Liver (tissue), 3 donors: ENCODE results near the gene DPM3.

Source experiments
- EGR1 ChIP-seq, 2 donors: IDR thresholded peaks; 2 replicates each; pipeline ENCODE4 v1.6.1; 2016 to 2018; ENCODE audit warnings: antibody characterized with exemption in 2 of 2, low read depth in 2 of 2
- GABPA ChIP-seq, 2 donors: IDR thresholded peaks in 1 of 2; conservative IDR thresholded peaks in 1 of 2; 2 replicates each; pipeline ENCODE4 v1.6.1; 2016; ENCODE audit warnings: antibody characterized with exemption in 2 of 2, mild to moderate bottlenecking in 1 of 2, moderate library complexity in 1 of 2
- HNF4G ChIP-seq: IDR thresholded peaks from 2 replicates; pipeline ENCODE4 v1.6.1; 2016; ENCODE audit warnings: antibody characterized with exemption
- JUND ChIP-seq, 2 donors: IDR thresholded peaks; 2 replicates each; pipeline ENCODE4 v1.6.1; 2016; ENCODE audit warnings: antibody characterized with exemption in 2 of 2
- RAD21 ChIP-seq, 2 donors: IDR thresholded peaks; 2 replicates each; pipeline ENCODE4 v1.6.1; 2016; ENCODE audit warnings: antibody characterized with exemption in 2 of 2, mild to moderate bottlenecking in 2 of 2
- SP1 ChIP-seq: IDR thresholded peaks from 2 replicates; pipeline ENCODE4 v1.6.1; 2018; ENCODE audit warnings: antibody characterized with exemption, mild to moderate bottlenecking
- TAF1 ChIP-seq: conservative IDR thresholded peaks from 2 replicates; pipeline ENCODE4 v1.6.1; 2016; ENCODE audit warnings: antibody characterized with exemption, mild to moderate bottlenecking
- YY1 ChIP-seq: IDR thresholded peaks from 2 replicates; pipeline ENCODE4 v1.6.1; 2016; ENCODE audit warnings: antibody characterized with exemption, mild to moderate bottlenecking
- TF ChIP-seq, protein P1 (sequence below): IDR thresholded peaks from 2 replicates; pipeline ENCODE4 v1.6.1; 2016; ENCODE audit warnings: antibody characterized with exemption
- TF ChIP-seq, protein P2 (sequence below): fragments of 150-350 bp; IDR thresholded peaks from 2 replicates; pipeline ENCODE4 v1.5.1; 2017; ENCODE audit warnings: improper control_type of control experiment, low read depth, low read length; ENCODE audit not compliant: missing input control
- TF ChIP-seq, protein P3 (sequence below): IDR thresholded peaks from 2 replicates; pipeline ENCODE4 v1.6.1; 2016; ENCODE audit warnings: antibody characterized with exemption, mild to moderate bottlenecking
- donor health status: healthy.
- donor health status: healthy.

DNA sequence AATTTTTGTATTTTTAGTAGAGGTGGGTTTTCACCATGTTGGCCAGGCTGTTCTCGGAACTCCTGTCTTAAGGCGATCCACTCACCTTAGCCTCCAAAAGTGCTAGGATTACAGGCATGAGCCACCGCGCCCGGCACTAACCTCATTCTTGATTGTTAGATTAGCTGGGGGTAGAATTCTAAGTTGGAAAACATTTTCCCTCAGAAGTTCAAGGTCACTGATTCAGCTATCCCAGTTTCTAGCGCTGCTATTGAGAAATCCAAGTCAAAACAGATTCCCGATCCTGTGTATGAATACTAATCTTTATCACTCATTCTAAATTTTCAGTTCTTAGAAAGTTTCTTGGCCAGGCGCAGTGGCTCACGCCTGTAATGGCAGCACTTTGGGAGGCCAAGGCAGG lies 37.0 kb downstream of the DPM3 start:
- TF ChIP-seq, protein P1, sequence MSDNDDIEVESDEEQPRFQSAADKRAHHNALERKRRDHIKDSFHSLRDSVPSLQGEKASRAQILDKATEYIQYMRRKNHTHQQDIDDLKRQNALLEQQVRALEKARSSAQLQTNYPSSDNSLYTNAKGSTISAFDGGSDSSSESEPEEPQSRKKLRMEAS = peak; percentile 24
- TF ChIP-seq, protein P2, sequence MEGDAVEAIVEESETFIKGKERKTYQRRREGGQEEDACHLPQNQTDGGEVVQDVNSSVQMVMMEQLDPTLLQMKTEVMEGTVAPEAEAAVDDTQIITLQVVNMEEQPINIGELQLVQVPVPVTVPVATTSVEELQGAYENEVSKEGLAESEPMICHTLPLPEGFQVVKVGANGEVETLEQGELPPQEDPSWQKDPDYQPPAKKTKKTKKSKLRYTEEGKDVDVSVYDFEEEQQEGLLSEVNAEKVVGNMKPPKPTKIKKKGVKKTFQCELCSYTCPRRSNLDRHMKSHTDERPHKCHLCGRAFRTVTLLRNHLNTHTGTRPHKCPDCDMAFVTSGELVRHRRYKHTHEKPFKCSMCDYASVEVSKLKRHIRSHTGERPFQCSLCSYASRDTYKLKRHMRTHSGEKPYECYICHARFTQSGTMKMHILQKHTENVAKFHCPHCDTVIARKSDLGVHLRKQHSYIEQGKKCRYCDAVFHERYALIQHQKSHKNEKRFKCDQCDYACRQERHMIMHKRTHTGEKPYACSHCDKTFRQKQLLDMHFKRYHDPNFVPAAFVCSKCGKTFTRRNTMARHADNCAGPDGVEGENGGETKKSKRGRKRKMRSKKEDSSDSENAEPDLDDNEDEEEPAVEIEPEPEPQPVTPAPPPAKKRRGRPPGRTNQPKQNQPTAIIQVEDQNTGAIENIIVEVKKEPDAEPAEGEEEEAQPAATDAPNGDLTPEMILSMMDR = no peak
- TF ChIP-seq SP1 (peak; percentile 70), EGR1 (IDR thresholded peaks at IDR 0.05; ENCODE audit: low read depth in 2 of 2) (no peak), GABPA (IDR thresholded peaks at IDR 0.05 in 1 of 2, conservative IDR thresholded peaks at IDR 0.05 in 1 of 2) (no peak), HNF4G (no peak), TAF1 (no peak), RAD21 (IDR thresholded peaks at IDR 0.05) (no peak), JUND (IDR thresholded peaks at IDR 0.05) (peak; percentile 26 to 35), YY1 (peak; percentile 53)
- TF ChIP-seq, protein P3, sequence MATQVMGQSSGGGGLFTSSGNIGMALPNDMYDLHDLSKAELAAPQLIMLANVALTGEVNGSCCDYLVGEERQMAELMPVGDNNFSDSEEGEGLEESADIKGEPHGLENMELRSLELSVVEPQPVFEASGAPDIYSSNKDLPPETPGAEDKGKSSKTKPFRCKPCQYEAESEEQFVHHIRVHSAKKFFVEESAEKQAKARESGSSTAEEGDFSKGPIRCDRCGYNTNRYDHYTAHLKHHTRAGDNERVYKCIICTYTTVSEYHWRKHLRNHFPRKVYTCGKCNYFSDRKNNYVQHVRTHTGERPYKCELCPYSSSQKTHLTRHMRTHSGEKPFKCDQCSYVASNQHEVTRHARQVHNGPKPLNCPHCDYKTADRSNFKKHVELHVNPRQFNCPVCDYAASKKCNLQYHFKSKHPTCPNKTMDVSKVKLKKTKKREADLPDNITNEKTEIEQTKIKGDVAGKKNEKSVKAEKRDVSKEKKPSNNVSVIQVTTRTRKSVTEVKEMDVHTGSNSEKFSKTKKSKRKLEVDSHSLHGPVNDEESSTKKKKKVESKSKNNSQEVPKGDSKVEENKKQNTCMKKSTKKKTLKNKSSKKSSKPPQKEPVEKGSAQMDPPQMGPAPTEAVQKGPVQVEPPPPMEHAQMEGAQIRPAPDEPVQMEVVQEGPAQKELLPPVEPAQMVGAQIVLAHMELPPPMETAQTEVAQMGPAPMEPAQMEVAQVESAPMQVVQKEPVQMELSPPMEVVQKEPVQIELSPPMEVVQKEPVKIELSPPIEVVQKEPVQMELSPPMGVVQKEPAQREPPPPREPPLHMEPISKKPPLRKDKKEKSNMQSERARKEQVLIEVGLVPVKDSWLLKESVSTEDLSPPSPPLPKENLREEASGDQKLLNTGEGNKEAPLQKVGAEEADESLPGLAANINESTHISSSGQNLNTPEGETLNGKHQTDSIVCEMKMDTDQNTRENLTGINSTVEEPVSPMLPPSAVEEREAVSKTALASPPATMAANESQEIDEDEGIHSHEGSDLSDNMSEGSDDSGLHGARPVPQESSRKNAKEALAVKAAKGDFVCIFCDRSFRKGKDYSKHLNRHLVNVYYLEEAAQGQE = peak; percentile 86
